NCI-H345 (cell line): Measurements from ENCODE around the gene FOSL2.

Source experiments
- DNase-seq: peaks from one replicate; lab custom pipeline; 2025; lab: John Stamatoyannopoulos, UW

The FOSL2 gene

DNA sequence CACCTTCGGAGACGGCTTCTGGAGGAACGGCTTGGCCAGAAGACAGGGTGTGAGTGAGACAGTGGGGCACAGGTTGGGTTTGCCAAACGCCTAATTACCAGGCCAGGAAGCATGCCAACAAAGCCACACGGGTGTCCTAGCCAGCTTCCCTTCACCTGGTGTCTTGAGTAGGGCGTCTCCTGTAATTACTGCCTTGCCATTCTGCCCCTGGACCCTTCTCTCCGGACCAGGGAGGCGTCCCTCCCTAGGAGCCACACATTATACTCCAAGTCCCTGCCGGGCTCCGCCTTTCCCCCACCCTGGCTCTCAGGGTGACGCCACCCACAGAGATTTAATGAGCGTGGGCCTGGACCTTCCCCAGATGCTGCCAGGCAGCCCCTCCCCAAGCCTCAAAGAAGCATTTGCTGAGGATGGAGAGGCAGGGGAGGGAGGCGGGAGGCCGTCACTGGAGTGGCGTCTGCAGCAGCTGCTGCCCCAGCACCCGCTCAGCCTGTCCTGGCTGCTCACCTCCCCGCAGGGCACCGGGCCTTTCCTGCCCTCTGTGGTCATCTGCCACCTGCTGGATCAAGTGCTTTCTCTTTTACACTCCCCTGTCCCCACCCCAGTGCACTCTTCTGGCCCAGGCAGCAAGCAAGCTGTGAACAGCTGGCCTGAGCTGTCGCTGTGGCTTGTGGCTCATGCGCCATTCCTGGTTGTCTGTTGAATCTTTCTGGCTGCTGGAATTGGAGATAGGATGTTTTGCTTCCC, 20.7 kb downstream of the FOSL2 start:
- no peak for DNase-seq

DNA sequence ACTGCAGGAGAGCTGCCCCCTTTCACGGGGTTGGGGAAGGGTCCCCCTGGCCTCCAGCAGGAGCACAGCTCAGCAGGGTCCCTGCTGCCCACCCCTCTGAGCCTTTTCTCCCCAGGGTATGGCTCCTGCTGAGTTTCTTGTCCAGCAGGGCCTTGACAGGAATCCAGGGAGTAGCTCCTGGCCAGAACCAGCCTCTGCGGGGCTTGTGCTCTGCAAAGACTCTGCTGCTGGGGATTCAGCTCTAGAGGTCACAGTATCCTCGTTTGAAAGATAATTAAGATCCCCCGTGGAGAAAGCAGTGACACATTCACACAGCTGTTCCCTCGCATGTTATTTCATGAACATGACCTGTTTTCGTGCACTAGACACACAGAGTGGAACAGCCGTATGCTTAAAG, 21.2 kb downstream of the FOSL2 start:
- no peak for DNase-seq

DNA sequence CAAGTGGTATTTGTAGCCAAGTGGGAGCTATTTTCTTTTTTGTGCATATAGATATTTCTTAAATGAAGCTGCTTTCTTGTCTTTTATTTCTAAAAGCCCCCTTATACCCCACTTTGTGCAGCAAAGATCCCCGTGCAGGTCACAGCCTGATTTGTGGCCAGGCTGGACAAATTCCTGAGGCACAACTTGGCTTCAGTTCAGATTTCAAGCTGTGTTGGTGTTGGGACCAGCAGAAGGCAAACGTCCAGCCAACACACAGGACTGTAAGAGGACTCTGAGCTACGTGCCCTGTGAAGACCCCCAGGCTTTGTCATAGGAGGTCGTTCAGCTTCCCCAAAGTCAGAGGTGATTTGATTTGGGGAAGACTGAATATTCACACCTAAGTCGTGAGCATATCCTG, 21.9 kb downstream of the FOSL2 start:
- no peak for DNase-seq

DNA sequence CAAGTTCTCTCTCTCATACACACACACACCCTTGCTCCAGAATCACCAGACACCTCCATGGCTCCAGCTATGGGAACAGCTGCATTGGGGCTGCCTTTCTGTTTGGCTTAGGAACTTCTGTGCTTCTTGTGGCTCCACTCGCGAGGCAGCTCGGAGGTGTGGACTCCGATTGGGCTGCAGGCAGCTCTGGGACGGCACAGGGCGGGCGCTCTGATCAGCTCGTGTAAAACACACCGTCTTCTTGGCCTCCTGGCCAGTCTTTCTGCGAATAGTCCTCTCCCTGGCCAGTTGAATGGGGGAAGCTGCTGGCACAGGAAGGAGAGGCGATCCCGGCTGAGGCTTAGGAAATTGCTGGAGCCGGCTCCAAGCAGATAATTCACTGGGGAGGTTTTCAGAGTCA, 22.4 kb downstream of the FOSL2 start:
- no peak for DNase-seq

DNA sequence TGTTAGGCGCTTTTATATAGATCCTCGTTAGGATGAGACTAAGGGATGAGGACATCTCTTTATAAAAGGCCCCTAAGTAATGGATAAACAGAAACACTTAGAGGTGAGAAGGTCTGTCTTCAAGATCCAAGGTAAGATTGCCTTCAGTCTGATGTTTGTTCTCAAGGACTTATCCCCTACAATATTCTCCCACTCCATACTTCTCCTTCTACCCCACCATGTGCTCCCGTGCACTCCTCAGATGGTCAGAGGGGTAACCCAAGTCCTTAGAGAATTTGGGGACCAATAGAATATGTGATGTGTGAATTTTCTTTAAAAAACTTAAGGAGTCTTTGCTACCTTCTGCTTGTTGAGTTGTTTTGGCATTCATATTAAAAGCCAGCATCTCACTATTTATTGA, 23.1 kb downstream of the FOSL2 start:
- no peak for DNase-seq

DNA sequence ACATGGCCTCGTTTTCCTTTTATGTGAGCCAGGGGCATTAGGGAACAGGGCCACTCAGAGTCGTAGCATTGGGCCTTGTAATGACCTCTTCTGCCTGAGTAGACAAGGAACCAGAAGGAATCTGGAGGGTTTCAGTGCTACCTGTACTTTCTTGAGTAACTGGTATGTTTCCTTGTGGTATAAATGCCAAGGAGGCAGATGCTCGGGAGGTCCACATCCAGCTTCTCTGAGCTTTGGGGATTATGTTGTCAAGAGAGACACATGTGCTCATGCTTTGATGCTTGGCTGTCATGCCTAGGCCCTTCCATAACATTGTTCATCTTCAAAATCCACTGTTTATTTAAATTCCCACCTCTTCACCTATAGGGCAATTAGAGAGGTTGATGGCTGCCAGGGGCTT, 26.3 kb downstream of the FOSL2 start:
- no peak for DNase-seq

DNA sequence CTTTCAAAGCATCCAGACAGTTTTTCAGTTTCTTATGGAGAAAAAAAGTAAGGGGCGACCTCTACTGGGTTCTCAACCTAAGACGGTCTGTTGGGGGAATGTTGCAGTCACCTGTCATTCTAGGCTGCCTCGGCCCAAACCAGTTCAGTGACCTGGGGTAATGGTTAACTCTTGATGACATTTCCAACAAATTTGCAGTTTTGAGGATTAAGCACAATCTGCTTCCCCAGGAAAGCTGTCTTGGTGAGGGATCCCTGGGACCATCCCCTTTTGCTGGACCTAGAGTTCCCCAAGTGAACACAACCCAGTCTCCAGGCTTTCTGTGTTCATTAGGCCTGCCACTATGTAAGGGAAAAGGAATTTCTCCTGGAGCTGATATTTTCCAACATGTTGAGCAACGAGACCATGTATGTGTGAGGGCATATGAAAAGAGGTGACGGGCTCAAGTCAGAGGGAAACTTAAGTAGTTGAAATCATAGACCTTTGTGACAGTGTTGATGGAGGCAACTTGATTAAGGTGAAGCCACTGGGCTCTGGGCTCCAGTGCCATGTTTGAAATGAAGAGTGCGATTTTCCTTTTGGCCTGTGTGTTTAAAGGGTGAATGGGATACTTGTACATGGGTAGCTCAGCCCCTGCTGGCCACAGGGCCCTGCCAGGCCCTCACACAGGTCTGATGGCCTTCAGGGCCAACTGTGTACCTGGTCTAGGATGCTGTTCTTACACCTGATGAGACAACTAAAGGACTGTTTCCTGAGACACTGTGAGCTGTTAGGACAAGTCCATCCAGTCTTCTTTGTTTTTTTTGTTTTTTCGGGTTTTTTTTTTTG, 27.0 kb downstream of the FOSL2 start:
- DNase-seq: no peak

DNA sequence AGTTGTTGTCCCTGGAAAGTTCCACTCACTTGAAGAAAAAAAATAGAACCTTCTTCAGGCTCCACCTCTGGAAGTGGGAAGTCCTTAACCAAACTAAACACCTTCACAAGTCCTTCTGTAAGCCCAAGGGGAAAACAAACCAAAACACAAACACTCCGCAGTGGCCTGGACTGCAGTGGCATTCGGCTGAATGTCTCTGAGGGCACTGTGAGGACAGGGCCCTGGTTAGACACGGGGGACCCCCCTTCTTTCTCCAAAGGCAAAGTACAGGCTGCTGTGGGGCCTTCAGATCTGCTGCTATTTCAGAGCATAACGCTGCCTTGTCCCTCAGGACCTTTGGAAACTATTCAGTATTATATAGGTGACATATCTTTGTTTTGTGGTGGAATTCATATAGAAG, 28.1 kb downstream of the FOSL2 start:
- DNase-seq: no peak

DNA sequence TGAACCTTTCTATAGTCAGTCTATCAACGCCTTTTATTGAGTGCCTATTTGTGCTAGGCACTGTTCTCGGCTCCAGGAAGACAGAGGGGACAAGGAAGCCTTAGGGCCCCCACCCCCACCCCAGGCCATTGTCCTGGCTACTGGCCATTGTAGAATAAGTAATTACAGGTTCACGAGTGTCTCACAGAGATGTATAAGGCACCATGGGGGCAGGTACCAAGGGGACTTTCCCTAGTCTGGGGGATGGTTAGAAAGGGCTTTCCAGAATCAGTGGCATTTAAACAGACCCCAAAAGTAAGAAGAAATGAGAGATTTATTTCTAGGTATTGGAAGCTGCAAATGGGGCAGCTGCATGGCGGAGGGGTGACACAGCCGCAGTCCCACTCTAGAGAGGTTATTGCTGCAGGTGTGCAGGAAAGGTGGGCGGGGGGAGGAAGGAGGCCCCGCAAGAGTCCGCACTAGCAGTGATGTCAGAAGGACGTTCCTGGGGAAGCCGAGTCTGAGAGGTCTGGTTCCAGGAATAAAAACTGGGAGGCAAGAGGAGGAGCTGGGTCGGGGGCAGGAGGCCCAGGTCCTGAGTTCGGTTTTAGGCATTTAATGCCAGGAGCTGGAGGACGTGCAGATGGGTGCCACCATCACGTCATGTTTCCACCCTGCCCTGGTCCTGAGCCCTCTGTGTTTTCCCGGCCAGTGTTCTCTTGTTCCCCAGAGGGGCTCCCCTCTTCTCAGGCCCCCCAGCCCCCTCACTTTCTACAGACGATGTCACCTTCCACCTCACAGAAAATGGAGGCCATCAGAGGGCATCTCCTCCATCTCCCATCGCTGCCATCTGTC, 30.5 kb downstream of the FOSL2 start:
- DNase-seq: no peak

DNA sequence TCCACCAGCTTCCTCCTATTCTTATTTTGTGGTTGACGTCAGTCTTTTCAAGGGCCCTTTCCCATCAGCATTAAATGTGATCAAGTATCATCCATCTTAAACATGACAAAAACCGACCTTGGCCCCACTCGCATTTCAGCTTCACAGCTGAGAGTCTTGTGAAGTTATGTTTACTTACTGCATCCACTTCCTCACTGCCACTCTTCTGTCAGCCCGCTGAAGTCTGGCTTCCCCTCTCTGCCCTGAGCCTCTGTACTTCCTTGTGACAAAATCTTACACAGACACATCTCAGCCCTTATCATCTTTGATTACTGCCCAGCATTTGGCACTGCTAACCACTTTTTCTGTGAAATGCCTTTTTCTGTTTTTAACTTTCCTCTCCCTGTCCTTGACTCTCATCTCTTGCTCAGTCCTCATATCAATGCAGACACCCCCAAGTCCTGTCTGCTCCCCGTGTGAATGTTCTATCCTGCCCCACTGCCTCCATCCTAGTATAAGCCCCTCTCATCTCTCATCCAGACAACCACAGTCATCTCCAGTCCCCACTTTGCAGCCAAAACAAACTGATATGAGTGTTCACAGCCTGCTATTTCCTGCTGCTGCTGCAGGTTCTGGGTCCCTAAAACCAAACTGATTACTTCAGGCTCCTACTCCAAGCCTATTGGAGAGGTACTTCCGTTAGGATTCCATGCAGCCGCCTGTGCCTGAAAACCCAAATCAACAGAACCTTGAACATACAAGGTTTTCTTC, 31.4 kb downstream of the FOSL2 start:
- no peak for DNase-seq

DNA sequence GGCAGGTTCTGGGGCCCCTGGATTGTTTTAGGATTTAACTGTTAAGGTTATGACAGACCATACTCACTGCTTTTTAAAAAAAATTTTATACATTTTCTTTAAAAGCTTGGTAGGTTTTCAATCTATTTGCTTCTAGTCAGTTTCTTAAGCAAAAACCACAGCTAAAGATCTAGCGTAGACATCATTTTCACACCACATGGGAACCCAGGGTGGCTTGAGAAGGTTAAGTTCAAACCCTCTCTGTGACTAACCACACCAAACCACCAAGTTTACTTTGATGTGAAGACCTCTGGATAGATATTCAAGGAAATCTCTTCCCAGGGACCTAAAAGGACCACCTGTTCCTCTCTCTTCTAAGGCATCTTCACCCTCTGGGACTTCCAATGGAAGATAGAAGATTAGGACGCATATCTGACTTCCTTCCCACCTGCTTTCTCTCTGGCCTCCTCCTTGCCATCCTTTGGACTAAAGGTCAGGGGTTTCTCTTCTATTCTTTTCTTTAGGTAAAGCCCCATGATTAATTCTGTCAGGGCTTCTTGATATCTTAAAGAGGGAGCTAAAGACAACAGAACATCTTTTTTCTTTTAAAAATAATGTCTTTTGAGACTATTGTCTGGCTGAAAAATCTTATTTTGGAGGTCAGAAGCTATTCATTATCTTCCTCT, 32.3 kb downstream of the FOSL2 start:
- no peak for DNase-seq

DNA sequence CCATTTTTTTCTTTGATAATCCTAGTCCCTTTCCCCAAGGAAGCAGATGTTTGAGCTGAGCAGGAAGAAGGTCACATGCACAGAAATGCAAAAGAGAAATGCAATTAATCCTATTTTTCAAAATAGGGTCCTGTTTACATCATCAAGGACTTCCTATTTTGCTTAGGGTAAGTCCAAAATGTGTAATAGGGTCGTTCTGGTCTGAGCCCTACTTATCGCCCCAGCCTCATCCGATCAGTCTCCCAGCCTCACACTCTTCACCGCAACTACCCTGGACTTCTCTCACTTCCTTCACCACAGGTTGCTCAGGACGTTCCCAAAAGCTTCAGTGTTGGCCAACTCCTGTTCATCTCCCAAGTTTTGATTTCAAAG, 32.8 kb downstream of the FOSL2 start:
- DNase-seq: no peak

DNA sequence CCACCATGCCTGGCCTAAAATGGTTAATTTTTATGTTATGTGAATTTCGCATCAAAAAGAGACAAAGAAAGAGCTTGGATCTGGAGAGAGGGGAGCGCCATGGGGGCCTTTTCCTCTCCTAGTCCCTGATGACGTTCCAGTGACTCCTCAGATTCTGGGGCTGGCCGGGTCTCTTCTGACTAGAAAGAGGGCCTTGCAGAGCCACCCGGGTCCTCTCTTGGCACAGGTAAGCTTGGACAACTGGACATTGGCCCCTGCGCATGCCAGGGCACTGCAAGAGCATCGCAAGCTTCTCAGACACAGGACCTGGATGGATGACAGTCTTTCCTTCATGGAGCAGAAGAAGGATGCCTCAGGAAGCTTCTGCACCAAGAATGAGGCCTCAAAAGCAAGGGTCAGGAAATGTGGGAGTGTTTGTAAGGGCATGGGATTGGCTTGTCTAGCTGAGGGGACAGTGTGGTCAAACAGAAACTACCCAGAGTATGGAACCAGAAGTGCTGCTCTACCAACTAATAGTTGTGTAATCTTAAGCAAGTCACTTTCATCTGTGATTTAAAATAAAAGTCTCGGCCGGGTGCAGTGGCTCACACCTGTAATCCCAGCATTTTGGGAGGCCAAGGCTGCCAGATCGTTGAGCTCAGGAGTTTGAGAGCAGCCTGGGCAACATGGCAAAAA, 35.2 kb downstream of the FOSL2 start:
- DNase-seq: no peak

DNA sequence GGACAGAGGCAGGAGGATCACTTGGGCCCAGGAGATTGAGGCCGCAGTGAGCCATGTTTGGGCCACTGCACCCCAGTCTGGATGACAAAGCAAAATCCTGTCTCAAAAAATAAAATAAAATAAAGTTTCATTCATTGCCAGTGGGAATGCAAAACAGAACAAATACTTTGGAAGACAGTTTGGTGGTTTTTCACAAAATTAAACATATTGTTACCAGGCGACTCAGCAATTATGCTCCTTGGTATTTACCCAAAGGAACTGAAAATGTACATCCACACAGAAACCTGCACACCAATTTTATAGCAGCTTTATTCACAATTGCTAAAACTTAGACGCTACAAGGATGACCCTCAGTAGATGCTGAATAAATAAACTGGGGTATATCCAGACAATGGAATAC, 35.8 kb downstream of the FOSL2 start:
- no peak for DNase-seq

DNA sequence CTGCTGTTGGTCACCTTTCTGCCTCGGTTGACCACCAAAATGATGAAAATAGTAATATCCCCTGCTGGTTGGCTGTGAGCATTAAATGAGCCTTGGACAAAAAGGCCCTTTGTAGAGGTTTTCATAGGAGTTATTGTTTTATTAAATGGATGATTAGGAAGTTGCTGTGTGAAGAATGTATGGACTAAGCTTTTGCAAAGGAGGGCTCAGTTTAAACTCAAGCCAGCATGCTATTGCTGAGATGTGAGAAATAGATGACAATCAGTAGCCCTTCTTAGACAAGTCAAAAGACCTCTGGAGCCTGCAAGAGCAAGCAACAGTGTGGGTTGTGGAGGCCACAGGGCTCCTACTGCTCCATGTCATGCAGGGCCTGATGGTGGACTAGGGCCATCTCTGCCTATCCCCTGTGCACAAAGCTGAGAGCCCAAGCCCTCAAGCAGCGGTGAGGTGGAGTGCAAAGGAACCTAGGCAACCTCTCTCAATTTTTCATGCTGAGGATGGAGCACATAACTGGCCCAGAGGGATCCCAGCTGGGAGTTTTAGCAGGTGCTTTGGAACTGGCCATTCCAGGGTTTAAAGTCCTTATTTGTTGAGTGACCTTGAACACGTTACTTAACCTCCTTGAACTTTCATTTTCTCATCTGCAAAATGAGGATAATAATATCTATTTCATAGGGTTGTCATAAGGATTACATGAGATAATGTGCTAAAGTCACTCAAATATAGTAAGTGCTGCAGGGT, 37.1 kb downstream of the FOSL2 start:
- no peak for DNase-seq

DNA sequence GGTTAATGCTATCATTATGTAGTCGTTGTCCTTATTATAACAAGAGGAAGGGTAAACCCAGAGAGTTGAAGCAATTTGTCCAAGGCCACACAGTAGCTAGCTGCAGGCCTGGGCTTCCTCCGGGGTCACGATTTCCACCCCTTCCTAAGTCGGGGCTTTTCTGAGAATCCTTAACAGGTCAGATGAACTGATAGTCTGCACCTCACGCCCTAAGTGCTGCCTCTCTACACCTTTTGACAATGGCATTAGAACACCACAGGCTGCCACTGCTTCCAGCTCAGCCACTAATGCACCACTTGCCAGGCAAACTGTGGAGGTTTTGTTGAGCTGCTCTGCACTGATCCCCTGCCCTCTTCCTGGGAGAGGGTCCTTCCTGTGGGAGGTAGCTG, 37.7 kb downstream of the FOSL2 start:
- DNase-seq: no peak

DNA sequence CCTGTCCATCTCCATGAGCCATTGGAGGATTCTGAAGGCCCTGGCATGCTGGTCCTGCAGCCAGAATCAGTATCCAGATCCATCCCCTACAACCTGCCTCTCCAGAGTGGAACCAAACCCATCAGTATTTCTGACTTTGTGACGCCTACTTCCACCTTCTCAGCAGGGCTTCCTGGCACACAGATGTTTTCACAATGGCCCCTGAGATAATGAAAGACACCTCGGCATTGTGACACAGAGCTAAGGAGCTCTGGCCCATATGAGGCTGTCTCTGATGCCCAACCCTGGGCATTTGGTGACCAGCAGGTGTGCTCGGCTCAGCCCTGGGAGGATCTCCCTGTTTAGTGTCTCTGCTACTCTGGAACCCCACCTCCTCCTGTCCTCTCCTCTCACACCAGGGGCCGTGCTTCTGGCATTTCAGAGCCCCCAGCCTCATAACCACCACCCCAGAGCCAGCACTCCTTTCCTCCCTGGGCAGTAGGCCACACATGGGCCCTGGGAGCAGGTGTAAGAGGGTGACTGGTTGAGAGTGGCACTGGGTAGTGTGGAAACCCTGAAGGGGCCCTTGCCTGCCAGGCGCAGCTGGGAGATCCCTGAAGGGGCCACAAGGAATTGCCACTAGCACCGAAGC, 38.2 kb downstream of the FOSL2 start:
- no peak for DNase-seq

DNA sequence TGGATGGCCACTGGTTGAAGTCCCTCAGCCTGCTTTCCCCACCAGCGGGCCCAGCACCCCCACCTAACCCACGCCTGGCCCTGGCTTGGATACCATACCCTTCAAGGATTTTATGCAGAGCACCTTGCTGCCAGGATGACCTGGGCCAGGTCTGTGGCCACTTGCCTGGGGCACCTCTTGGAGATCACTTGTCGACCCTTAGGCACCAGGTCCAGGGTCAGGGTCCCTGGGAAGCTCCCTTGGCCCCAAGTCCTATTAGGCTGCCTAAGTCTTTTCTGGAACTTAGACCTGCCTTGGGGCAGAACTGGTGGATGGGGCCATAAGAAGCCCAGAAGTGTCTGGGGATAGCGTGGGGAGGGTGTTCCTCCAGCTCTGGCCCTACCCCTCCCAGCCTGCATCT, 39.1 kb downstream of the FOSL2 start:
- DNase-seq: no peak

DNA sequence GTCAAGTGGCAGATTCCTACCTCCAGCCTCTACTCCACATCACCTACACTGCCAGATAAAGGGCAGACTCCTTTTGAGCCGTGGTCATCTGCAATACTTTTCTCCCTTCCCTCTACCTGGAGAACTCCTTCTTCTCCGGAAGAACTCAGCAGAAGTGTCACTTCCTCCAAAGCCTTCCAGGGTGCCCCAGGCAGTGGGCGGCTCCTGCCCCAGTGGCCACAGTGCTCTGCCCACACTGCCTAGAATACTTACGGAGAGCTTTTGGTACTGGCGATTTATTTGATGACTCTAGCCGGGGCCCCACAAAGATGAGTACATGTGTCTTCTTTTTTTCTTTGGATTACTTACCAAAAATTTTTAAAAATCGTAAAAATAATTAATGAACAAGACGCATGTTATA, 39.7 kb downstream of the FOSL2 start:
- no peak for DNase-seq

DNA sequence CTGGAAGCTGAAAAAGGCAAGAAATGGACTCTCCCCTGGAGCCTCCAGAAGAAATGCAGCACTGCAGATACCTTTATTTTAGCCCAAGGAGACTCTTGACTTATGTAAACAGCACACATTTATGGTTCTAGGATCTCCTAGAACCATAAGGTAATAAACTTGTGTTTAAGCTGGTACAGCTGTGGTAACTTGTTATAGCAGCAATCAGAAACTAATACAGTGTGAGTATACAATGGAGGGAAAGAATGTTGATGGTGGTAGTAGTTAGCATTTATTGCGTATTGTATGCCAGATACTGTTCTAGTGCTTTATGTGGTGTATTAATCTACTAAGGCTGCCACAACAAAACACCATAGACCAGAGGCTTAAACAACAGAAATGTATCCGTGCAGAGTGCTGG, 40.6 kb downstream of the FOSL2 start:
- DNase-seq: no peak
